Common myeloid progenitor, CD34-positive (primary cell): Measurements from ENCODE around the gene FBXO42.

Experiments used
- CTCF ChIA-PET: fragments of 350-600 bp; sonication (Branson Sonifier 250); formaldehyde crosslinking; loops from one replicate; lab custom pipeline; 2021; ENCODE audit warnings: antibody characterized with exemption; lab: Charles Lee
- POLR2A ChIA-PET: fragments of 350-600 bp; sonication (Branson Sonifier 250); formaldehyde crosslinking; loops from one replicate; lab custom pipeline; 2021; ENCODE audit warnings: antibody characterized with exemption; lab: Charles Lee
- DNase-seq, 3 donors: peaks; one replicate each; pipeline versions ENCODE4 v3.0.0 to v3.0.0-alpha.2; 2013
- H3K27ac ChIP-seq, 2 experiments: 1 replicate in 1 of 2; 2 replicates in 1 of 2; pipeline ENCODE4 v1.7.0; 2013; ENCODE audit warnings: inconsistent platforms in 2 of 2, low read length in 2 of 2, mild to moderate bottlenecking in 2 of 2, low read depth in 1 of 2, moderate library complexity in 1 of 2; ENCODE audit not compliant: severe bottlenecking in 2 of 2, insufficient read depth in 1 of 2, poor library complexity in 1 of 2
- H3K27me3 ChIP-seq, 5 experiments: replicated peaks in 2 of 5; 1 replicate in 3 of 5; 2 replicates in 2 of 5; pipeline versions ENCODE4 v1.6.1 to v1.7.0; 2013; ENCODE audit warnings: low read length in 4 of 5, mild to moderate bottlenecking in 2 of 5, moderate library complexity in 2 of 5, inconsistent platforms in 1 of 5; ENCODE audit not compliant: insufficient read depth in 5 of 5, control insufficient read depth in 4 of 5
- H3K36me3 ChIP-seq, 4 experiments: 1 replicate in 2 of 4; 2 replicates in 2 of 4; pipeline versions ENCODE4 v1.6.1 to v1.7.0; 2013; ENCODE audit warnings: low read length in 3 of 4, control low read depth in 1 of 4, mild to moderate bottlenecking in 1 of 4; ENCODE audit not compliant: control insufficient read depth in 4 of 4, insufficient read depth in 4 of 4
- H3K4me1 ChIP-seq, 4 experiments: 1 replicate in 3 of 4; 2 replicates in 1 of 4; pipeline versions ENCODE4 v1.6.1 to v1.7.1; 2013; ENCODE audit warnings: low read length in 3 of 4, mild to moderate bottlenecking in 3 of 4, control low read depth in 1 of 4, inconsistent platforms in 1 of 4, moderate library complexity in 1 of 4; ENCODE audit not compliant: control insufficient read depth in 4 of 4, insufficient read depth in 4 of 4; ENCODE audit errors: control extremely low read depth in 1 of 4
- H3K4me3 ChIP-seq, 7 experiments: 1 replicate in 4 of 7; 2 replicates in 3 of 7; pipeline versions ENCODE4 v1.5.1 to v1.7.0; 2013; ENCODE audit warnings: mild to moderate bottlenecking in 7 of 7, low read length in 6 of 7, moderate library complexity in 6 of 7, inconsistent platforms in 2 of 7, low read depth in 2 of 7, control low read depth in 1 of 7; ENCODE audit not compliant: insufficient read depth in 4 of 7, control insufficient read depth in 1 of 7; ENCODE audit errors: extremely low read depth in 1 of 7
- H3K9me3 ChIP-seq, 5 experiments: 1 replicate in 4 of 5; 2 replicates in 1 of 5; pipeline versions ENCODE4 v1.6.1 to v1.7.1; 2013; ENCODE audit warnings: low read length in 4 of 5, mild to moderate bottlenecking in 2 of 5, inconsistent platforms in 1 of 5, low read depth in 1 of 5, moderate library complexity in 1 of 5; ENCODE audit not compliant: control insufficient read depth in 4 of 5, insufficient read depth in 2 of 5; ENCODE audit errors: control extremely low read depth in 1 of 5
- WGBS: methylation state at CpG from one replicate; pipeline ENCODE4 v1.1.5; 2013; ENCODE audit not compliant: insufficient coverage; 5-methylcytosine and 5-hydroxymethylcytosine counted together

The FBXO42 gene

DNA sequence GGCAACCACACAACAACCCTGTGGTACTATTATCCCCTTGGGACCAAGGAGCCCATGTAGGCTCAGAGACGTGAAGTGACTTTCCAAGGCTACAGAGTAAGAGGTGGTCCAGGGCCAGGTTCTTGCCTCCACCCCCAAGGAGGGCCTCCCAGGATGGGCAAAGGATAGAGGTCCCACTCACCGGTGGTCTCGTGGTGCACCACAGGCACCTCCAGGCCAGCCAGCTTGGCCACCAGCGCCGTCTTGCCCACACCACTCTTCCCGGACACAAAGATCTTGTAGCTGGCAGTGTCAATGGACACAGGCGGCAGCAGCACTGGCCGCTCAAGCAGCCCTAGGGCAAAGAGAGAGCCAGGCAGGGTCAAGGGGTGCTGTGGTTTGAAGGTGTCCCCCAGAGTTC is 118.8 kb downstream of the FBXO42 start:
- 96% methylated on average over 8 of the region's 8 CpGs for WGBS
- ChIA-PET POLR2A (no interaction called here), CTCF (interaction anchor here (0.9 to 5.6 kb wide), 5 partner anchors 11 to 81 kb away, joined by 3 to 31 read pairs (median 4); no protein-coding TSS in a partner anchor)
- H3K27me3 ChIP-seq, result peaks cover 0 to 8% (median 4%) of the 10 kb centered on the region in 5 experiments
- peaks cover 5 to 21% (median 18%) of the 10 kb centered on the region in 4 experiments for H3K4me1 ChIP-seq
- DNase-seq, result no peak
- no peak overlapping the region for H3K27ac ChIP-seq
- H3K4me3 ChIP-seq, result no peak overlapping the region
- peaks cover 0 to 3% (median 0%) of the 10 kb centered on the region in 5 experiments for H3K9me3 ChIP-seq
- peaks cover 0 to 15% (median 0%) of the 10 kb centered on the region in 4 experiments for H3K36me3 ChIP-seq

DNA sequence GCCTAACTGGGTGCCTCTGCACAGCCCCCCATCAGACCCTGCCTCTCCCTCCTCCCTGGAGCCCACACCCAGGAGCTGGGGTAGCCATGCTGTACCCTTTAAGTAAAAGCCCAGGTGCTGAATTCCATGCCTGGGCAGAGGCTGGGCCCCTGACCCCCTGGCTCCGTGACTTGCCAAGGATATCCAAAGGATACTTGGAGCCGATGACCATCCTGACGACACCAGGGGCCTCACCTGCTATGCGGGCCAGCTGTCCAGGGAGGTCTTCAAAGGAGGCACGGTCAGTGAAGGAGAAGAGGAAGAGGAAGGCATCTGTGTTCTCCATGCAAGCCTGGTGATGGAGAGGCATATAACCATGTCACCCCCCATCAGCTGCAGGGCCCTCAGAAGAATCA is 120.0 kb downstream of the FBXO42 start:
- CTCF ChIA-PET, result interaction anchor here (1.1 to 5.6 kb wide), 3 partner anchors 12 to 150 kb away, joined by 3 to 31 read pairs (median 4); no protein-coding TSS in a partner anchor
- Histone ChIP-seq H3K36me3 (peaks cover 0 to 15% (median 0%) of the 10 kb centered on the region in 4 experiments), H3K9me3 (peaks cover 0 to 7% (median 0%) of the 10 kb centered on the region in 5 experiments), H3K27ac (no peak overlapping the region), H3K4me3 (no peak overlapping the region), H3K4me1 (peaks cover 2 to 22% (median 17%) of the 10 kb centered on the region in 4 experiments), H3K27me3 (peaks cover 0 to 19% (median 12%) of the 10 kb centered on the region in 5 experiments)
- no peak for DNase-seq
- POLR2A ChIA-PET, result no interaction called here
- WGBS, result 100% methylated on average over 1 of the region's 5 CpGs

DNA sequence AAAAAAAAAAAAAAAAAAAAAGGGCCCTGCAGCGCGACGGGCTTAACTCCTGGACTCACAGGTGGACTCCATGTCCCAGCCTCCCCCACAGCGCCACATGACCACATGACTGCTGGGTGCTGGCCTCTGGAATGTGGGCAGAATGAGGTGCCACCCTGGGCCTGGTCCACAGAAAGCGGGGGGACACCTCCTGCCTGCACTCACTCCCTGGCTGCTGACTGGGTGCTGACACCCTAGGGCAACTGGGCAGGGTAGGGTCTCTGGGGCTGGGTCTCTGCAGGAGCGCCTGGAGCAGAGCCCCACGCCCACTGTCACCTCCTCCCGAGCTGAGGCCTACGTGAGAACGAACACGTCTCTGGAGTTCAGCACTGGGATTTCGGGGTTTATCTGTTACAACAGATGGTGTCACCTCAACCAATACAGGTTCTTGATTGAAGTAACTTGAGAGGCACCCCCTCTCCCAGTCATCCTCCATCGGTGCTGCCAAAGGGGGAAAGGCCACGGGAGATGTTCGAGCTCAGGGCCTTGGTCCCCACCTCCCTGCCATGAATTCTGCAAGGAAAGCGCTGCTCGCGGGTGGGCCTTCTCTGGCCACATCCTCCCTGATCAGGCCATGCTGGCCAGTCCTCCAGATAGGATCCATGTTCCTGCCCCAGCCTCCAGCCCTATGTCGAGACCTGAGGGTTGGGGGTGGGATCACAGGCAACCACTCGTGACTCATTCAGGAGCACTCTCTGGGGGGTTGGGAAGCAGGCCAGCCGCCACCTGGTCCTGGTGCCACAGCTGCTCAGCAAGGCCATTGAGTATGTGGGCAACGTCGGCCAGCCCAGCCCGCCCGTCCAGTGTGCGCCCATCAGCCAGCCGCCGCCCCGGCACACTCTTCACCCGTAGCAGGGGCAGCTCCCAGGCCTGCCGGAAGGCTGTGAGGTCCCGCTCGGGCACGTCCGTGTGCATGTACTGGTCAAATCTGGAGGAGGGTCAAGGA is 120.7 kb downstream of the FBXO42 start:
- Histone ChIP-seq H3K4me1 (peaks cover 0 to 17% (median 15%) of the 10 kb centered on the region in 4 experiments), H3K4me3 (no peak overlapping the region), H3K27me3 (peaks cover 0 to 26% (median 18%) of the 10 kb centered on the region in 5 experiments), H3K36me3 (peaks cover 0 to 18% (median 0%) of the 10 kb centered on the region in 4 experiments), H3K27ac (peak overlapping the region in 1 of 2 experiments; percentile 25), H3K9me3 (peaks cover 0 to 13% (median 3%) of the 10 kb centered on the region in 5 experiments)
- no peak for DNase-seq
- WGBS, result 98% methylated on average over 33 of the region's 35 CpGs
- CTCF ChIA-PET, result interaction anchor here (1.2 to 5.6 kb wide), 2 partner anchors 13 to 149 kb away, joined by 4 to 31 read pairs; no protein-coding TSS in a partner anchor
- POLR2A ChIA-PET, result no interaction called here

DNA sequence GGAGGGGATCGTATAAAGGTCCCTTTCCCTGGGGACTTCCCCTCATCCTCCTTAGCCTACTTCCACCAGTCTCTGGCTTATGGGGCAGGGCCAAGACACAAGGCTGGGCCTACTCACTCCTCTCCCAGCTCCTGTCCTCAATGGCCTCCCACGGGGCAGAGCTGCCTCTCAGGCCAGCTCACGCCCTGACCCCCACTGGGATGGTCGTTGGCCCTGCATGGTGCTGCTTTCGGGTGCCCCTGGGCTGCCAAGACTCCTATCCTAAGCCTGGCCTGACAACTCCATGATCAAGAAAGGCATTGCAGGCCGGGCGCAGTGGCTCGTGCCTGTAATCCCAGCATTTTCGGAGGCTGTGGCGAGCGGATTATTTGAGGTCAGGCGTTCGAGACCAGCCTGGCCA is 121.5 kb downstream of the FBXO42 start:
- Histone ChIP-seq H3K4me3 (no peak overlapping the region), H3K27ac (peak overlapping the region in 1 of 2 experiments; percentile 49), H3K9me3 (peaks cover 0 to 20% (median 10%) of the 10 kb centered on the region in 5 experiments), H3K4me1 (peaks cover 0 to 8% (median 7%) of the 10 kb centered on the region in 4 experiments), H3K36me3 (peaks cover 0 to 23% (median 0%) of the 10 kb centered on the region in 4 experiments), H3K27me3 (peaks cover 0 to 35% (median 23%) of the 10 kb centered on the region in 5 experiments)
- ChIA-PET CTCF (interaction anchor here (1.5 kb wide), 1 partner anchor 27 kb away, joined by 3 read pairs; no protein-coding TSS in a partner anchor), POLR2A (no interaction called here)
- 92% methylated on average over 5 of the region's 13 CpGs for WGBS
- DNase-seq, result no peak

DNA sequence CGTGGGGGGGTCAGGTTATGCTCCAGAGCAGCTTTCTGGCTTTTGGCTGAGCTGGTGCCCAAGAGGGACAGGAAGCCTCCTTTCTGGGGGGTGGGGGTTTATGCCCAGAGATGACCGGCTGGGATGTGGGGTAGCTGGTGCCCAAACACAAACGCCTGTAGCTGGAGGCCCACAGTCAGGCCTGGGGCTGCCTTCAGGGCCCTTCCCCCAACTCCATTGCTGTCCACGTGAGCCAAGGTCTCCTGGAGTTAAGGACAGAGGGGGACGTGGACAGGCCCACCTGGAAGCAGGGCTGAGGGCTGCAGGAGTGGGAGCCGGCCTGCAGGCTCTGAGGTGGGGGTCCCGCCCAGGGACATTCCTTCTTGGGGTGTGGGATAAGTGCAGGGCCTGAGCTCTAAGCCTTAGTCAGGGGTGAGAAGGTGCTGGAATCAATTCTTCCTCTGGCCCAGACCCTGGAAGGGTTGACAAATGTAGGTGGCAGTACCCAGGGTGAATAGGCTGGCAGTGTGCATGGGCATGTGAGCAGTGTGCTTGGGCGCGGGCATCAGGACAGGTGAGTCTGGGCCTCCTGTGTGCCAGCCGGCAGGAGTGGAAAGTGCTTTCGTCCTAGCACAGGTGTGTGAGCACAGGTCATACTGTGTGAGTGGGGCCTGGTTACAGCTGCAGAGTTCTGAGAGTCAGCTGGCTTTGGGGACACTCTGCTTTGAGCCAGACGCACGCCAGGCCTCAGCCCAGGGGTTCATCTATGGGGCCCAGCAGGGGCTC is 122.1 kb downstream of the FBXO42 start:
- ChIA-PET CTCF (interaction anchor here (1.4 to 1.5 kb wide), 2 partner anchors 14 to 26 kb away, joined by 3 read pairs; no protein-coding TSS in a partner anchor), POLR2A (no interaction called here)
- H3K36me3 ChIP-seq, result peaks cover 0 to 23% (median 0%) of the 10 kb centered on the region in 4 experiments
- H3K27me3 ChIP-seq, result peaks cover 0 to 39% (median 28%) of the 10 kb centered on the region in 5 experiments
- H3K9me3 ChIP-seq, result peaks cover 0 to 20% (median 10%) of the 10 kb centered on the region in 5 experiments
- DNase-seq, result no peak
- no peak overlapping the region for H3K4me3 ChIP-seq
- WGBS, result 86% methylated on average over 12 of the region's 13 CpGs
- H3K27ac ChIP-seq, result peak overlapping the region in 1 of 2 experiments; percentile 49
- peaks cover 0 to 8% (median 7%) of the 10 kb centered on the region in 4 experiments for H3K4me1 ChIP-seq

DNA sequence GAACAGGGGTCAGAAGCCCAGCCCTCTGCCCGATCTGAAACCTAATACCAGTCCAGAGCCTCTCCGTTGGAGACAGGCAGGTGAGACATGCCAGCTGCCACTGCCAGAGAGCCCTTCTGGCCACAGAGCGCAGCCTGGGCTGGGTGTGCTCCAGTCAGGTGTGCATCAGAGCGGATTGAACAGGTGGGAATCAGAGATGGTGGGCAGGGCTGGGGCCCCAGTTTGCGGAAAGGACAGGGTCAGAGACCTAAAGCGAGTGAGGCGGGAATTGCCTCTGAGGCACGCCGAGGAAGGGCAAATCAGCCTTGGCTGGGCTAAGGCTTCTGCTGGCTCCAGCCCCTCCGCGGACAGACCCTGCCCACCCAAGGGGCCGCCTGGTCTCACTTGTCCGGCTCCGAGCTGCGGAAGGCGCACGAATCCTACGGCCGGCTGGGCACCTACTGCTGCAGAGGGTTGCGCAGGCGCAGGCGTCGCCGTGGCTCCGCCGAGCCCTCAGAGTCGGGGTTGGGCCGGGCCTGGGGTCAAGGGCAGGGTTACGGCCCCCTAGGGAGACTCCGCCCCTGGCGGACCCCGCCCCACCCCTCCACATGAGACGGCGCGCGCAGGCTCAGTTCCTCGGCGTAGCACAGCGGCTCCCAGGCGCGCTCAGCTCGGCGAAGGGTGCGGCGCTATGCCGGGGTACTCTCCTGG is 125.6 kb downstream of the FBXO42 start:
- 41% methylated on average over 34 of the region's 46 CpGs for WGBS
- CTCF ChIA-PET, result no interaction called here
- DNase-seq, result no peak
- POLR2A ChIA-PET, result no interaction called here
- Histone ChIP-seq H3K4me3 (peak overlapping the region in 1 of 7 experiments; percentile 30), H3K4me1 (peaks cover 0 to 8% (median 7%) of the 10 kb centered on the region in 4 experiments), H3K9me3 (peaks cover 0 to 19% (median 10%) of the 10 kb centered on the region in 5 experiments), H3K36me3 (peaks cover 0 to 9% (median 0%) of the 10 kb centered on the region in 4 experiments), H3K27ac (no peak overlapping the region), H3K27me3 (peaks cover 0 to 39% (median 29%) of the 10 kb centered on the region in 5 experiments)
